SK-N-MC (cell line): ENCODE results near the gene IGF2R.

Experiments
- EZH2 ChIP-seq: fragments of 200-600 bp; sonication (generic); IDR thresholded peaks from one replicate; pipeline ENCODE4 v1.6.1; 2017; ENCODE audit warnings: antibody characterized with exemption
- POLR2AphosphoS5 ChIP-seq: IDR thresholded peaks from 2 replicates; pipeline ENCODE4 v1.6.1; 2012; ENCODE audit warnings: mild to moderate bottlenecking, low read depth, low read length, borderline replicate concordance

DNA sequence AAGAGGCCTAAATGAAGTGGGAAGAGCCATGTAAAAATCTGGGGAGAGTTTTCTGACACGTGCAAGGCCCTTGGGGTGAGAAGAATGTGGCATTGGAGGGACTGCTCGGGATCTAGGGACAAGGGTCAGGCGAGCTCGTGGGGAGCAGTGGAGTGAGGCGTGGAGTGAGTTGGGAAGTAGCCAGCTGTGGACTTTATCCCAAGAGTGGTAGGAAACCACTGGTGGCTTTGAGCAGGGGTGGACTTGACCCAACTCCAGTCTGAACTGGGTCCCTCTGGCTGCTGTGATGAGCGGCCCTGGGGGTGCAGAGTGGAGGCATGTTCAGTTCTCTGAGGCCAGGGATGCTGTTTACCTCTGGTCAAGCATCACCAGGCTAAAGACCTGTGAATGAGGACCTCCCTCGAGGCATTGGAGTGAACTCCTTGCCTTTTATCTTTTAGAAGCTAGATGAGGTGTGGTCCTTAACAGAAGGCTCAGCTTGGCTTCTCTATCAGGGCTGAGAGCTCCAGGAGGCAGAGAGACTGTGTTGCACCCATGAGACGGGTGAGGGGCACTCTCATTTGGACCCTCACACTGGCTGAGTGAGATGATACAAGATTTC lies 173.3 kb downstream of the IGF2R start:
- TF ChIP-seq POLR2AphosphoS5 = no peak
- no peak for TF ChIP-seq EZH2
